Heart right ventricle (tissue), 16 donors: Measurements from ENCODE around the gene NME3. TPM values are rescaled to one million over a fixed set of nuclear protein-coding genes. Genes with fewer than 3 reads are reported as not detected.

Experiments used
- ATAC-seq, 8 donors: fragments of 200-7000 bp; cut with Tn5 transposase; one replicate each; pipeline ENCODE4 v1.9.1; 2020; ENCODE audit warnings: mild to moderate bottlenecking in 8 of 8, moderate library complexity in 8 of 8, moderate number of reproducible peaks in 1 of 8
- DNase-seq, 2 donors: peaks; one replicate each; pipeline ENCODE4 v3.0.0-alpha.2; 2020
- H3K27ac ChIP-seq, 10 donors: fragments of 200-600 bp; sonication (generic) in 2 of 10; one replicate each; pipeline versions ENCODE4 v1.5.0 to v1.8.0; 2020 to 2022; ENCODE audit warnings: mild to moderate bottlenecking in 3 of 10
- H3K27me3 ChIP-seq, 7 donors: fragments of 200-600 bp; one replicate each; pipeline ENCODE4 v1.8.0; 2021 to 2022; ENCODE audit warnings: mild to moderate bottlenecking in 2 of 7
- H3K36me3 ChIP-seq, 9 donors: fragments of 200-600 bp; sonication (generic) in 1 of 9; one replicate each; pipeline versions ENCODE4 v1.5.0 to v1.8.0; 2020 to 2022; ENCODE audit warnings: mild to moderate bottlenecking in 2 of 9
- H3K4me1 ChIP-seq, 9 donors: fragments of 200-600 bp; sonication (generic) in 1 of 9; one replicate each; pipeline versions ENCODE4 v1.5.0 to v1.8.0; 2020 to 2022; ENCODE audit warnings: mild to moderate bottlenecking in 4 of 9
- H3K4me3 ChIP-seq, 10 donors: fragments of 200-600 bp; sonication (generic) in 2 of 10; one replicate each; pipeline versions ENCODE4 v1.5.0 to v1.8.0; 2020 to 2022; ENCODE audit warnings: mild to moderate bottlenecking in 7 of 10, moderate library complexity in 2 of 10
- H3K9me3 ChIP-seq, 11 donors: fragments of 200-600 bp in 10 of 11; sonication (generic) in 2 of 11; one replicate each; pipeline versions ENCODE4 v1.5.0 to v1.8.0; 2013 to 2022; ENCODE audit warnings: mild to moderate bottlenecking in 2 of 11, control low read depth in 1 of 11, moderate library complexity in 1 of 11
- WGBS, 2 donors: extraction: QIAGEN DNeasy Blood & Tissue Kit; methylation state at CpG; one replicate each; pipeline ENCODE4 v1.1.7; 2013; ENCODE audit warnings: inconsistent platforms in 1 of 2; 5-methylcytosine and 5-hydroxymethylcytosine counted together
- intact Hi-C, 10 donors: fragments of 100-400 bp; cut with DNase I; formaldehyde crosslinking; loops; one replicate each; pipeline versions ENCODE4 v1.11.1 to v1.14.2; 2022
- microRNA-seq, 2 donors: library from miRNA; unstranded; fragments of <30 nt; microRNA quantifications; one replicate each; pipeline ENCODE4 v1.2.0, GENCODE V29; 2021
- polyA plus RNA-seq, 2 donors: library from polyadenylated mRNA; stranded (reverse); fragments of 200-250 nt; gene quantifications; one replicate each; pipeline ENCODE4 v1.2.3, GENCODE V29; 2013
- total RNA-seq, 10 donors: library from RNA; stranded (reverse); fragmentation: NEBNext Ultra II Directional in 3 of 10; extraction: Animal tissue kit (Norgen Biotek cat#: 25700) in 3 of 10; gene quantifications; one replicate each; pipeline versions ENCODE4 v1.2.1 to v1.2.4, GENCODE V29; 2021 to 2023
- TF ChIP-seq, protein P1 (sequence below), 9 donors: fragments of 200-600 bp; sonication (generic) in 2 of 9; IDR thresholded peaks; one replicate each; pipeline versions ENCODE4 v1.5.0 to v1.8.0; 2021 to 2022; ENCODE audit warnings: antibody characterized with exemption in 9 of 9, mild to moderate bottlenecking in 5 of 9, moderate library complexity in 1 of 9
- donor health status: Arrhythmogenic right ventricular cardiomyopathy.
- donor health status: ischemic (EF 13 %, LVEDD 7.1; RV severe dilation, severe dysfunction).
- donor health status: healthy with polysubstance abuse.
- donor health status: DM: no; HTN: yes; CAD: no.
- donor health status: DM: no; HTN: no; CAD: no.
- donor health status: ischemic (EF 25% LVEDD 6.9; RV normal size, moderate dysfunction).
- donor health status: ischemic (EF 25% LVEDD 5.7; RV mildly dilated, moderate dysfunction).
- donor health status: healthy.
- donor health status: DM: yes; HTN: yes; CAD: no.
- donor health status: Ischemic cardiomyopathy.
- donor health status: ischemic (EF 35%, LVEDD 5.7; RV mildly dilated, moderate dysfunction).
- donor health status: nonischemic (EF 11% LVEDD 7.7; RV severe dilation, severe dysfunction).
- donor health status: DM: yes; HTN: yes; CAD: no.
- donor health status: PGD.
- donor health status: ischemic (EF 29% LVEDD 5.4; RV normal size, mild dysfunction).
- donor health status: nonischemic (EF 23%, LVEDD 6.1; RV moderate dilation, normal function).

NME3 gene
- total and polyA plus RNA-seq, 12 donors = 21.8 to 176 (median 31.6) TPM

DNA sequence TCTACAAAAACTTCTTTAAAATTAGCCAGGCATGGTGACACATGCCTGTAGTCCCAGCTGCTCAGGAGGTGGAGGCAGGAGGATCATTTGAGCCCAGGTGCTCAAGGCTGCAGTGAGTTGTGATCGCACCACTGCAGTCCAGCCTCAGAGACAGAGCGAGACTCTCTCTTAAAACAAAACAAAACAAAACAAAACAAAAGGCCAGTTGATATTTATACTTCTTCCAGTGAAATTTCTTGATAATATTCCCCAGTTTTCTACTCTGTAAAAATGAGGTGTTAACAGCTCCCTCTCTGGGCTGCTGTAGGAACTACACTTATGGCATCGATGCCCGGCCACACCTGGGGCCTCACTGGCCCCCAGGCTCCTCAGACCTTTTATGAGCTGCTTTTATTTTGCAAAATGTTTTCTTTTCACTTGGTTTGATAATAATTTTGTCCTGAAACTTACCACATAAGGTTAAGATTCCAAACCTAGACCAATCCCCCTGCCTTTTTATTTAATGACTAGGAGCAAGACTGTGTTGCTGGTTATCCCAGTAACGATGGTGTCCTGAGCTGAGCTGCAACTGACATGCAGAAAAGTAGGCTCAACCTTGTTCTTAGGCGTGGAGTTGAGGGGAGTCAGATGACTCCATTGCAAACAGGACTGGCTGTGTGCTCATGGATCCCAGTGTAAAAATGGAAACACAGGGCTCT, 47.7 kb downstream of the NME3 start:
- H3K36me3 ChIP-seq = peaks cover 0 to 41% (median 15%) of the 10 kb centered on the region in 9 donors
- H3K4me1 ChIP-seq = peaks cover 0 to 55% (median 22%) of the 10 kb centered on the region in 9 donors
- 50 to 51% methylated on average over 6 of the region's 6 CpGs for WGBS, 2 donors
- intact Hi-C loops = no loop called here
- H3K27me3 ChIP-seq = no peaks in the 10 kb centered on the region
- no peaks in the 10 kb centered on the region for H3K9me3 ChIP-seq
- H3K4me3 ChIP-seq = no peak overlapping the region
- DNase-seq (no peak), ATAC-seq (peak in 1 of 8 donors; percentile 45)
- H3K27ac ChIP-seq = peak overlapping the region in 5 of 10 donors; percentile 5 to 80 (median 29)
- TF ChIP-seq, protein P1, sequence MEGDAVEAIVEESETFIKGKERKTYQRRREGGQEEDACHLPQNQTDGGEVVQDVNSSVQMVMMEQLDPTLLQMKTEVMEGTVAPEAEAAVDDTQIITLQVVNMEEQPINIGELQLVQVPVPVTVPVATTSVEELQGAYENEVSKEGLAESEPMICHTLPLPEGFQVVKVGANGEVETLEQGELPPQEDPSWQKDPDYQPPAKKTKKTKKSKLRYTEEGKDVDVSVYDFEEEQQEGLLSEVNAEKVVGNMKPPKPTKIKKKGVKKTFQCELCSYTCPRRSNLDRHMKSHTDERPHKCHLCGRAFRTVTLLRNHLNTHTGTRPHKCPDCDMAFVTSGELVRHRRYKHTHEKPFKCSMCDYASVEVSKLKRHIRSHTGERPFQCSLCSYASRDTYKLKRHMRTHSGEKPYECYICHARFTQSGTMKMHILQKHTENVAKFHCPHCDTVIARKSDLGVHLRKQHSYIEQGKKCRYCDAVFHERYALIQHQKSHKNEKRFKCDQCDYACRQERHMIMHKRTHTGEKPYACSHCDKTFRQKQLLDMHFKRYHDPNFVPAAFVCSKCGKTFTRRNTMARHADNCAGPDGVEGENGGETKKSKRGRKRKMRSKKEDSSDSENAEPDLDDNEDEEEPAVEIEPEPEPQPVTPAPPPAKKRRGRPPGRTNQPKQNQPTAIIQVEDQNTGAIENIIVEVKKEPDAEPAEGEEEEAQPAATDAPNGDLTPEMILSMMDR (IDR thresholded peaks at IDR 0.05) = peak; percentile 50 to 89 (median 80)

DNA sequence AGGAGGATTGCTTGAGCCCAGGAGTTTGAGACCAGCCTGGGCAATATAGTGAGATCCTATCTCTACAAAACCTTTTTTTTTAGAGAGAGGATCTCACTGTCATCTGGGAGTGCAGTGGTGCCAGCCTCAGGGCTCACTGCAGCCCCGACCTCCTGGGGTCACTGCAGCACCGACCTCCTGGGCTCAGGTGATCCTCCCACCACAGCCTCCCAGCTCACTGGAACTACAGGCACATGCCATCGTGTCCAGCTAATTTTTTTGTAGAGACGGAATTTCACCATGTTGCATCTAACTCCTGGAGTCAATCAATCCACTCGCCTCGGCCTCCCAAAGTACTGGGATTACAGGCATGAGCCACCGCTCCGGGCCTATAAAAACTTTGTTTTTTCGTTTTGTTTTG, 50.0 kb downstream of the NME3 start:
- intact Hi-C loops = no loop called here
- DNase-seq (peak in 1 of 2 donors; percentile 4), ATAC-seq (no peak)
- no peaks in the 10 kb centered on the region for H3K9me3 ChIP-seq
- H3K4me3 ChIP-seq = no peak overlapping the region
- peak overlapping the region in 5 of 10 donors; percentile 30 to 80 (median 52) for H3K27ac ChIP-seq
- WGBS, 2 donors = 97 to 98% methylated on average over 9 of the region's 9 CpGs
- peaks cover 0 to 64% (median 22%) of the 10 kb centered on the region in 9 donors for H3K4me1 ChIP-seq
- no peaks in the 10 kb centered on the region for H3K27me3 ChIP-seq
- TF ChIP-seq, protein P1 (IDR thresholded peaks at IDR 0.05) = no peak
- H3K36me3 ChIP-seq = peaks cover 0 to 23% (median 12%) of the 10 kb centered on the region in 9 donors

Small RNA genes within 50 kb of the gene (microRNA-seq; reads per million reads assigned to microRNA genes)
- 0.60 to 2.6 reads per million in 2 donors for gene MIR3177

Other genes starting within 250 kb of the NME3 start
- gene TMEM204, start 237.9 kb downstream of the NME3 start, total RNA-seq = 10 to 100 TPM; 10.7 to 24.4 (median 18.1) TPM
- 10 to 100 TPM; 37.5 to 49.9 TPM for gene TMEM204, start 237.9 kb downstream of the NME3 start, polyA plus RNA-seq
- gene IFT140, start 159.5 kb downstream of the NME3 start, total RNA-seq = 10 to 100 TPM in 2 of 10 donors, 1 to 10 TPM in 8; 4.7 to 11.9 (median 8.0) TPM
- 1 to 10 TPM; 6.8 to 9.2 TPM for gene IFT140, start 159.5 kb downstream of the NME3 start, polyA plus RNA-seq
- gene CRAMP1, start 159.2 kb downstream of the NME3 start, total RNA-seq = 10 to 100 TPM in 8 of 10 donors, 1 to 10 TPM in 2; 9.5 to 13.8 (median 10.7) TPM
- gene CRAMP1, start 159.2 kb downstream of the NME3 start, polyA plus RNA-seq = 10 to 100 TPM in 1 of 2 donors, 1 to 10 TPM in 1; 3.2 to 10.0 TPM
- 10 to 100 TPM; 20.2 to 57.5 (median 32.2) TPM for gene JPT2, start 93.3 kb downstream of the NME3 start, total RNA-seq
- 10 to 100 TPM; 10.0 to 38.1 TPM for gene JPT2, start 93.3 kb downstream of the NME3 start, polyA plus RNA-seq
- 10 to 100 TPM; 61.3 to 96.0 (median 71.7) TPM for gene MAPK8IP3, start 65.3 kb downstream of the NME3 start, total RNA-seq
- 100 to 1,000 TPM in 1 of 2 donors, 10 to 100 TPM in 1; 31.2 to 126 TPM for gene MAPK8IP3, start 65.3 kb downstream of the NME3 start, polyA plus RNA-seq
- gene EME2, start 1.3 kb upstream of the NME3 start, total RNA-seq = 10 to 100 TPM in 1 of 10 donors, 1 to 10 TPM in 9; 4.9 to 13.8 (median 7.3) TPM
- gene EME2, start 1.3 kb upstream of the NME3 start, polyA plus RNA-seq = 10 to 100 TPM in 1 of 2 donors, 1 to 10 TPM in 1; 3.0 to 17.9 TPM
- gene MRPS34, start 1.6 kb upstream of the NME3 start, total RNA-seq = 10 to 100 TPM; 57.8 to 94.9 (median 76.2) TPM
- 100 to 1,000 TPM in 1 of 2 donors, 10 to 100 TPM in 1; 84.7 to 141 TPM for gene MRPS34, start 1.6 kb upstream of the NME3 start, polyA plus RNA-seq
- 10 to 100 TPM; 25.1 to 52.4 (median 27.1) TPM for gene SPSB3, start 11.0 kb upstream of the NME3 start, total RNA-seq
- 10 to 100 TPM; 52.0 to 97.7 TPM for gene SPSB3, start 11.0 kb upstream of the NME3 start, polyA plus RNA-seq
- 10 to 100 TPM; 24.1 to 35.3 (median 28.7) TPM for gene NUBP2, start 11.4 kb upstream of the NME3 start, total RNA-seq
- 10 to 100 TPM; 40.5 to 74.1 TPM for gene NUBP2, start 11.4 kb upstream of the NME3 start, polyA plus RNA-seq
- gene IGFALS, start 22.2 kb upstream of the NME3 start, total RNA-seq = under 1 TPM in 4 of 10 donors, not detected in 6; 0.11 to 0.37 (median 0.13) TPM
- gene IGFALS, start 22.2 kb upstream of the NME3 start, polyA plus RNA-seq = under 1 TPM; 0.04 to 0.59 TPM
- 100 to 1,000 TPM; 115 to 179 (median 161) TPM for gene HAGH, start 55.3 kb upstream of the NME3 start, total RNA-seq
- 100 to 1,000 TPM; 146 to 172 TPM for gene HAGH, start 55.3 kb upstream of the NME3 start, polyA plus RNA-seq
- 10 to 100 TPM; 16.2 to 47.6 (median 28.6) TPM for gene FAHD1, start 55.7 kb upstream of the NME3 start, total RNA-seq
- 10 to 100 TPM; 31.8 to 32.3 TPM for gene FAHD1, start 55.7 kb upstream of the NME3 start, polyA plus RNA-seq
- not detected for gene MEIOB, start 100.6 kb upstream of the NME3 start, total RNA-seq
- gene MEIOB, start 100.6 kb upstream of the NME3 start, polyA plus RNA-seq = not detected
- gene HS3ST6, start 146.9 kb upstream of the NME3 start, total RNA-seq = not detected
- under 1 TPM in 1 of 2 donors, not detected in 1; 0.03 TPM for gene HS3ST6, start 146.9 kb upstream of the NME3 start, polyA plus RNA-seq
- 10 to 100 TPM; 24.6 to 53.7 (median 34.3) TPM for gene MSRB1, start 171.7 kb upstream of the NME3 start, total RNA-seq
- gene MSRB1, start 171.7 kb upstream of the NME3 start, polyA plus RNA-seq = 10 to 100 TPM; 41.4 to 82.2 TPM
- 100 to 1,000 TPM; 173 to 282 (median 254) TPM for gene RPL3L, start 183.1 kb upstream of the NME3 start, total RNA-seq
- gene RPL3L, start 183.1 kb upstream of the NME3 start, polyA plus RNA-seq = 100 to 1,000 TPM; 124 to 164 TPM
- 100 to 1,000 TPM; 375 to 755 (median 559) TPM for gene NDUFB10, start 188.0 kb upstream of the NME3 start, total RNA-seq
- 1,000 to 10,000 TPM in 1 of 2 donors, 100 to 1,000 TPM in 1; 824 to 1,046 TPM for gene NDUFB10, start 188.0 kb upstream of the NME3 start, polyA plus RNA-seq
- gene RPS2, start 193.3 kb upstream of the NME3 start, total RNA-seq = 1,000 to 10,000 TPM in 3 of 10 donors, 100 to 1,000 TPM in 7; 691 to 1,555 (median 813) TPM
- gene RPS2, start 193.3 kb upstream of the NME3 start, polyA plus RNA-seq = 1,000 to 10,000 TPM; 1,955 to 3,593 TPM
- not detected for gene RNF151, start 195.3 kb upstream of the NME3 start, total RNA-seq
- gene RNF151, start 195.3 kb upstream of the NME3 start, polyA plus RNA-seq = not detected
- gene TBL3, start 200.5 kb upstream of the NME3 start, total RNA-seq = 10 to 100 TPM; 18.5 to 26.7 (median 21.9) TPM
- 10 to 100 TPM; 57.4 to 71.1 TPM for gene TBL3, start 200.5 kb upstream of the NME3 start, polyA plus RNA-seq
- not detected for gene NOXO1, start 209.9 kb upstream of the NME3 start, total RNA-seq
- under 1 TPM; 0.09 to 0.29 TPM for gene NOXO1, start 209.9 kb upstream of the NME3 start, polyA plus RNA-seq
- gene GFER, start 212.7 kb upstream of the NME3 start, total RNA-seq = 10 to 100 TPM; 14.7 to 30.2 (median 24.5) TPM
- gene GFER, start 212.7 kb upstream of the NME3 start, polyA plus RNA-seq = 10 to 100 TPM; 37.5 to 65.6 TPM
- under 1 TPM in 8 of 10 donors, not detected in 2; 0.15 to 0.62 (median 0.28) TPM for gene SYNGR3, start 218.4 kb upstream of the NME3 start, total RNA-seq
- gene SYNGR3, start 218.4 kb upstream of the NME3 start, polyA plus RNA-seq = 1 to 10 TPM in 1 of 2 donors, under 1 TPM in 1; 0.51 to 2.5 TPM
- 10 to 100 TPM in 9 of 10 donors, 1 to 10 TPM in 1; 9.5 to 24.7 (median 14.2) TPM for gene ZNF598, start 238.3 kb upstream of the NME3 start, total RNA-seq
- 10 to 100 TPM; 12.6 to 25.3 TPM for gene ZNF598, start 238.3 kb upstream of the NME3 start, polyA plus RNA-seq
- gene NPW, start 248.2 kb upstream of the NME3 start, total RNA-seq = under 1 TPM in 1 of 10 donors, not detected in 9; 0.39 TPM
- under 1 TPM in 1 of 2 donors, not detected in 1; 0.54 TPM for gene NPW, start 248.2 kb upstream of the NME3 start, polyA plus RNA-seq